Measurements from ENCODE around the gene SUN2. TPM values are rescaled to one million over a fixed set of nuclear protein-coding genes. Genes with fewer than 3 reads are reported as not detected.
A peak's percentile ranks its signal among the peaks of the same experiment; 100 is the strongest.

SUN2 gene
- polyA plus RNA-seq, 1 donor from 2014 or later = 172 TPM

- H3K4me3 ChIP-seq (ENCODE audit: low read length) = peak overlapping the region; percentile 10
- no peaks in the 10 kb centered on the region for H3K27me3 ChIP-seq (ENCODE audit: insufficient read depth, low read depth, low read length)
- no peak for TF ChIP-seq EZH2 (IDR thresholded peaks at IDR 0.05; ENCODE audit: borderline replicate concordance, insufficient read depth, low read length, poor library complexity, severe bottlenecking)
- TF ChIP-seq TAF1 (IDR thresholded peaks at IDR 0.05; ENCODE audit: low read depth) = no peak
- TF ChIP-seq SMC3 (conservative IDR thresholded peaks at IDR 0.05; ENCODE audit: poor library complexity) = no peak
- TF ChIP-seq CTCF (IDR thresholded peaks at IDR 0.05; ENCODE audit: poor library complexity, severe bottlenecking) = no peak
- no peak for TF ChIP-seq EP300 (conservative IDR thresholded peaks at IDR 0.05; ENCODE audit: poor library complexity, severe bottlenecking)
- no peak for TF ChIP-seq RAD21 (conservative IDR thresholded peaks at IDR 0.05)
- TF ChIP-seq MXI1 (conservative IDR thresholded peaks at IDR 0.05; ENCODE audit: poor library complexity, severe bottlenecking) = no peak
- TF ChIP-seq REST (IDR thresholded peaks at IDR 0.05; ENCODE audit: borderline replicate concordance) = no peak
- TF ChIP-seq POLR2AphosphoS5 (IDR thresholded peaks at IDR 0.05) = no peak
- H3K9me3 ChIP-seq (ENCODE audit: low read length) = no peaks in the 10 kb centered on the region
- H3K4me2 ChIP-seq (ENCODE audit: low read length) = no peak overlapping the region
- H2AFZ ChIP-seq (ENCODE audit: low read depth, low read length) = no peak overlapping the region
- H3K36me3 ChIP-seq (ENCODE audit: insufficient read depth, low read length) = no peaks in the 10 kb centered on the region
- no peak overlapping the region for H3K27ac ChIP-seq (ENCODE audit: low read length)
- no peaks in the 10 kb centered on the region for H4K20me1 ChIP-seq (ENCODE audit: insufficient read depth)
- no peaks in the 10 kb centered on the region for H3F3A ChIP-seq (ENCODE audit: insufficient read depth, low read length, poor library complexity, severe bottlenecking)
- H3K79me2 ChIP-seq (replicated peaks; ENCODE audit: insufficient read depth, low read length) = peaks cover 56% of the 10 kb centered on the region
- no peak overlapping the region for H3K9ac ChIP-seq (ENCODE audit: low read length)
- H3K9me2 ChIP-seq (ENCODE audit: insufficient read depth, low read length) = no peaks in the 10 kb centered on the region
These were observed 61.7 kb downstream of the SUN2 start for GRCh38 chr22:38694049-38694448.

- Histone ChIP-seq H3K9ac (ENCODE audit: low read length) (no peak overlapping the region), H3K9me3 (ENCODE audit: low read length) (no peaks in the 10 kb centered on the region), H3K79me2 (replicated peaks; ENCODE audit: insufficient read depth, low read length) (peaks cover 13% of the 10 kb centered on the region), H3F3A (ENCODE audit: insufficient read depth, low read length, poor library complexity, severe bottlenecking) (no peaks in the 10 kb centered on the region), H3K27me3 (ENCODE audit: insufficient read depth, low read depth, low read length) (no peaks in the 10 kb centered on the region), H4K20me1 (ENCODE audit: insufficient read depth) (no peaks in the 10 kb centered on the region), H3K4me3 (ENCODE audit: low read length) (no peak overlapping the region), H2AFZ (ENCODE audit: low read depth, low read length) (no peak overlapping the region), H3K9me2 (ENCODE audit: insufficient read depth, low read length) (no peaks in the 10 kb centered on the region), H3K36me3 (ENCODE audit: insufficient read depth, low read length) (no peaks in the 10 kb centered on the region), H3K4me2 (ENCODE audit: low read length) (no peak overlapping the region), H3K27ac (ENCODE audit: low read length) (no peak overlapping the region)
- TF ChIP-seq CTCF (IDR thresholded peaks at IDR 0.05; ENCODE audit: poor library complexity, severe bottlenecking) (no peak), MXI1 (conservative IDR thresholded peaks at IDR 0.05; ENCODE audit: poor library complexity, severe bottlenecking) (no peak), EP300 (conservative IDR thresholded peaks at IDR 0.05; ENCODE audit: poor library complexity, severe bottlenecking) (no peak), REST (IDR thresholded peaks at IDR 0.05; ENCODE audit: borderline replicate concordance) (no peak), POLR2AphosphoS5 (IDR thresholded peaks at IDR 0.05) (no peak), TAF1 (IDR thresholded peaks at IDR 0.05; ENCODE audit: low read depth) (no peak), EZH2 (IDR thresholded peaks at IDR 0.05; ENCODE audit: borderline replicate concordance, insufficient read depth, low read length, poor library complexity, severe bottlenecking) (no peak), RAD21 (conservative IDR thresholded peaks at IDR 0.05) (no peak), SMC3 (conservative IDR thresholded peaks at IDR 0.05; ENCODE audit: poor library complexity) (no peak)
These were observed 66.1 kb downstream of the SUN2 start for GRCh38 chr22:38689651-38690050.

Data from neural cell (in vitro differentiated cells).